ENCODE results near the gene POLR2E. TPM values are rescaled to one million over a fixed set of nuclear protein-coding genes. Genes with fewer than 3 reads are reported as not detected.

The POLR2E gene
- 171 and 181 TPM in 2 replicates for total RNA-seq (ENCODE audit: low replicate concordance)
- long read RNA-seq, transcript POLR2E-213 (8 exons, 2,831 nt), result major isoform, 12 of 13 reads
- long read RNA-seq, partial matches to known transcripts, result 1 of 13 reads
- long read RNA-seq, other reads (novel, unspliced or antisense), result 0 of 13 reads

- no peaks in the 10 kb centered on the region for H3K9me3 Mint-ChIP-seq
- no peak for TF ChIP-seq CTCF (conservative IDR thresholded peaks at IDR 0.05)
- no peaks in the 10 kb centered on the region for H3K36me3 Mint-ChIP-seq
- H3K4me3 Mint-ChIP-seq, result peak within 1 kb of the TSS; percentile 94
- peak; percentile 100 for DNase-seq (ENCODE audit: extremely low spot score, unreplicated experiment)
- no peaks in the 10 kb centered on the region for H3K27me3 Mint-ChIP-seq
- peak within 1 kb of the TSS; percentile 89 for H3K27ac Mint-ChIP-seq
- H3K4me1 Mint-ChIP-seq (ENCODE audit: unreplicated experiment), result peaks cover 9% of the 10 kb centered on the region
Observed at GRCh38 chr19:1094978-1095701, at the start of gene POLR2E. POLR2E (minus strand) TSS chr19:1095375; CDS start chr19:1095315, 60 bp downstream.

- no peak overlapping the region for H3K27ac Mint-ChIP-seq
- H3K4me3 Mint-ChIP-seq, result no peak overlapping the region
- H3K9me3 Mint-ChIP-seq, result no peaks in the 10 kb centered on the region
- H3K27me3 Mint-ChIP-seq, result no peaks in the 10 kb centered on the region
- DNase-seq (ENCODE audit: extremely low spot score, unreplicated experiment), result no peak
- H3K4me1 Mint-ChIP-seq (ENCODE audit: unreplicated experiment), result no peaks in the 10 kb centered on the region
- no peak for TF ChIP-seq CTCF (conservative IDR thresholded peaks at IDR 0.05)
- peaks cover 22% of the 10 kb centered on the region for H3K36me3 Mint-ChIP-seq
Observed at GRCh38 chr19:1144741-1145140, 49.6 kb upstream of the POLR2E start.

- no peak overlapping the region for H3K4me3 Mint-ChIP-seq
- peaks cover 26% of the 10 kb centered on the region for H3K36me3 Mint-ChIP-seq
- no peak for TF ChIP-seq CTCF (conservative IDR thresholded peaks at IDR 0.05)
- H3K9me3 Mint-ChIP-seq, result no peaks in the 10 kb centered on the region
- no peak for DNase-seq (ENCODE audit: extremely low spot score, unreplicated experiment)
- no peak overlapping the region for H3K27ac Mint-ChIP-seq
- H3K4me1 Mint-ChIP-seq (ENCODE audit: unreplicated experiment), result no peaks in the 10 kb centered on the region
- no peaks in the 10 kb centered on the region for H3K27me3 Mint-ChIP-seq
Observed at GRCh38 chr19:1143828-1144399, 48.7 kb upstream of the POLR2E start.

- no peak for DNase-seq (ENCODE audit: extremely low spot score, unreplicated experiment)
- Mint-ChIP-seq H3K4me1 (ENCODE audit: unreplicated experiment) (no peaks in the 10 kb centered on the region), H3K4me3 (no peak overlapping the region), H3K9me3 (no peaks in the 10 kb centered on the region), H3K27ac (no peak overlapping the region), H3K36me3 (peaks cover 27% of the 10 kb centered on the region), H3K27me3 (no peaks in the 10 kb centered on the region)
- TF ChIP-seq CTCF (conservative IDR thresholded peaks at IDR 0.05), result no peak
Observed at GRCh38 chr19:1141944-1142343, 46.8 kb upstream of the POLR2E start.

- no peak for TF ChIP-seq CTCF (conservative IDR thresholded peaks at IDR 0.05)
- H3K9me3 Mint-ChIP-seq, result no peaks in the 10 kb centered on the region
- no peak overlapping the region for H3K4me3 Mint-ChIP-seq
- H3K27me3 Mint-ChIP-seq, result no peaks in the 10 kb centered on the region
- no peaks in the 10 kb centered on the region for H3K4me1 Mint-ChIP-seq (ENCODE audit: unreplicated experiment)
- no peak for DNase-seq (ENCODE audit: extremely low spot score, unreplicated experiment)
- H3K27ac Mint-ChIP-seq, result no peak overlapping the region
- H3K36me3 Mint-ChIP-seq, result peaks cover 27% of the 10 kb centered on the region
Observed at GRCh38 chr19:1140272-1141027, 45.3 kb upstream of the POLR2E start.

Data from type B pancreatic cell (in vitro differentiated cells).